ENCODE measurements around the gene GAL3ST1.

GAL3ST1 gene

GRCh38 chr22:30523646-30524489 is 50.6 kb downstream of the GAL3ST1 start:
- Mint-ChIP-seq H3K27me3 (ENCODE audit: low read depth) (no peaks in the 10 kb centered on the region), H3K27ac (no peak overlapping the region), H3K36me3 (ENCODE audit: low read depth) (no peaks in the 10 kb centered on the region), H3K4me3 (no peak overlapping the region), H3K9me3 (no peaks in the 10 kb centered on the region), H3K4me1 (no peaks in the 10 kb centered on the region)
- no peak for TF ChIP-seq CTCF (IDR thresholded peaks at IDR 0.05; ENCODE audit: unreplicated experiment in 3 of 3)

- Mint-ChIP-seq H3K27me3 (ENCODE audit: low read depth) (no peaks in the 10 kb centered on the region), H3K27ac (no peak overlapping the region), H3K9me3 (no peaks in the 10 kb centered on the region), H3K36me3 (ENCODE audit: low read depth) (no peaks in the 10 kb centered on the region), H3K4me3 (no peak overlapping the region), H3K4me1 (no peaks in the 10 kb centered on the region)
- no peak for TF ChIP-seq CTCF (IDR thresholded peaks at IDR 0.05; ENCODE audit: unreplicated experiment in 3 of 3)
Measured at GRCh38 chr22:30521368-30522156, 52.9 kb downstream of the GAL3ST1 start.

GRCh38 chr22:30519842-30520425 is 54.5 kb downstream of the GAL3ST1 start:
- Mint-ChIP-seq H3K4me3 (no peak overlapping the region), H3K4me1 (no peaks in the 10 kb centered on the region), H3K36me3 (ENCODE audit: low read depth) (no peaks in the 10 kb centered on the region), H3K9me3 (no peaks in the 10 kb centered on the region), H3K27ac (no peak overlapping the region), H3K27me3 (ENCODE audit: low read depth) (no peaks in the 10 kb centered on the region)
- no peak for TF ChIP-seq CTCF (IDR thresholded peaks at IDR 0.05; ENCODE audit: unreplicated experiment in 3 of 3)

GRCh38 chr22:30516731-30517130 is 57.7 kb downstream of the GAL3ST1 start:
- peaks cover 4% of the 10 kb centered on the region for H3K9me3 Mint-ChIP-seq
- TF ChIP-seq CTCF (IDR thresholded peaks at IDR 0.05; ENCODE audit: unreplicated experiment in 3 of 3): no peak

GRCh38 chr22:30516273-30516672 is 58.2 kb downstream of the GAL3ST1 start:
- Mint-ChIP-seq H3K36me3 (ENCODE audit: low read depth) (no peaks in the 10 kb centered on the region), H3K4me3 (no peak overlapping the region), H3K4me1 (no peaks in the 10 kb centered on the region), H3K27me3 (ENCODE audit: low read depth) (no peaks in the 10 kb centered on the region), H3K9me3 (peaks cover 4% of the 10 kb centered on the region), H3K27ac (no peak overlapping the region)
- no peak for TF ChIP-seq CTCF (IDR thresholded peaks at IDR 0.05; ENCODE audit: unreplicated experiment in 3 of 3)

More at GRCh38 chr22:30516731-30517130, 57.7 kb downstream of the GAL3ST1 start:
- Mint-ChIP-seq H3K4me3 (no peak overlapping the region), H3K36me3 (ENCODE audit: low read depth) (no peaks in the 10 kb centered on the region), H3K4me1 (no peaks in the 10 kb centered on the region), H3K27me3 (ENCODE audit: low read depth) (no peaks in the 10 kb centered on the region), H3K27ac (no peak overlapping the region)

Data from nephron (organoid).